Natural killer cell (primary cell): ENCODE measurements around the gene PRSS57. TPM values are rescaled to one million over a fixed set of nuclear protein-coding genes. Genes with fewer than 3 reads are reported as not detected.

Source experiments
- ATAC-seq, 3 donors: fragments of 150-1000 bp in 2 of 3; fragments of 200-7000 bp in 1 of 3; cut with Tn5 transposase; 1 replicate in 1 of 3; 2 replicates in 2 of 3; pipeline ENCODE4 v1.10.0; 2021; ENCODE audit warnings: mild to moderate bottlenecking in 2 of 3, moderate library complexity in 2 of 3
- DNase-seq, 2 donors: peaks; one replicate each; pipeline versions ENCODE4 v3.0.0 to v3.0.0-alpha.2; 2013 to 2021; ENCODE audit warnings: mixed read lengths in 1 of 2
- H3K27ac ChIP-seq: one replicate; pipeline ENCODE4 v1.5.1; 2013; ENCODE audit warnings: mild to moderate bottlenecking, low read length
- H3K27me3 ChIP-seq: one replicate; pipeline ENCODE4 v1.6.1; 2013; ENCODE audit warnings: low read length; ENCODE audit not compliant: control insufficient read depth, insufficient read depth
- H3K36me3 ChIP-seq: one replicate; pipeline ENCODE4 v1.6.1; 2013; ENCODE audit warnings: low read length; ENCODE audit not compliant: control insufficient read depth, insufficient read depth
- H3K4me1 ChIP-seq: one replicate; pipeline ENCODE4 v1.6.1; 2013; ENCODE audit warnings: low read length; ENCODE audit not compliant: control insufficient read depth, insufficient read depth
- H3K4me3 ChIP-seq: one replicate; pipeline ENCODE4 v1.5.1; 2013; ENCODE audit warnings: low read length
- H3K9me3 ChIP-seq: one replicate; pipeline ENCODE4 v1.6.1; 2013; ENCODE audit warnings: low read length; ENCODE audit not compliant: control insufficient read depth, insufficient read depth
- H3K27ac Mint-ChIP-seq, 2 donors: one replicate each; pipeline ENCODE4 v1.8.0; 2022; ENCODE audit warnings: mild to moderate bottlenecking in 2 of 2, mixed read lengths in 2 of 2, moderate library complexity in 1 of 2
- H3K27me3 Mint-ChIP-seq, 2 donors: one replicate each; pipeline ENCODE4 v1.8.0; 2022; ENCODE audit warnings: low read depth in 2 of 2, mixed read lengths in 2 of 2
- H3K36me3 Mint-ChIP-seq: one replicate; pipeline ENCODE4 v1.8.0; 2022; ENCODE audit warnings: mixed read lengths
- H3K4me1 Mint-ChIP-seq, 2 donors: one replicate each; pipeline ENCODE4 v1.8.0; 2022; ENCODE audit warnings: mixed read lengths in 2 of 2
- H3K4me3 Mint-ChIP-seq: one replicate; pipeline ENCODE4 v1.8.0; 2022; ENCODE audit warnings: mild to moderate bottlenecking, moderate library complexity, mixed read lengths
- H3K9me3 Mint-ChIP-seq, 2 donors: one replicate each; pipeline ENCODE4 v1.8.0; 2022; ENCODE audit warnings: mixed read lengths in 2 of 2
- WGBS: methylation state at CpG from one replicate; pipeline ENCODE4 v1.1.7; 2013; ENCODE audit warnings: missing lambda C conversion rate; ENCODE audit not compliant: insufficient coverage; 5-methylcytosine and 5-hydroxymethylcytosine counted together
- intact Hi-C: fragments of 100-400 bp; cut with micrococcal nuclease; formaldehyde crosslinking; loops from one replicate; pipeline ENCODE4 v1.14.2; 2022
- total RNA-seq, 4 donors: library from RNA; stranded (reverse); fragments of 120-200 nt in 1 of 4; gene quantifications; one replicate each; pipeline versions ENCODE4 v1.2.3 to v1.2.4, GENCODE V29; 2013 to 2022
- TF ChIP-seq, protein P1 (sequence below): fragments of 200-600 bp; IDR thresholded peaks from one replicate; pipeline ENCODE4 v1.8.0; 2022; ENCODE audit warnings: antibody characterized with exemption

PRSS57 gene
- total RNA-seq, 3 donors from 2014 or later (not counting 1 experiment from before 2014, with no cell fraction given) = 1.5 to 11.7 (median 4.5) TPM

DNA sequence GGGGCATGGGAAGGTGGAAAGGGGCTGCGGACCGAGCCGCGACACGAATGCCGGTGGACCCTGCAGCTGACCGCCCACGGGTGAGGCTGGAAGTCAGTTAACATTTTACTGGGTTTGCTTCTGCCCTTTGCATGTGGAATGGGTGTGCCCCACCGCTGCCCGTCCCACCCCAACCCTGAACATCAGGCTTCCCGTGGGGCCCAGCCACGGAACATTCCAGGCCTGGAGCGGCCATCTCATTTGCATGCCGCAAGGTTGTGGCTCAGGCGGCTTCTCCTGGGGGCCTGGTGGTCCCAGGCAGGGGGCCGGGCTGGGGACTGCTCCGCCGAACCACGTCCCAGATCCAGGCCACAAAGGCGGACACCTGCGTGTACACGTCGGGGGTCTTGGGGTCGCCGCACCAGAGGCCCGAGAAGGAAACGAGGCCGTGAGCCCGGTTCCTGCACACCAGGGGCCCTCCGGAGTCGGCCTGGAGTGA, 9.8 kb downstream of the PRSS57 start:
- H3K4me1 Mint-ChIP-seq = peaks cover 5 to 18% of the 10 kb centered on the region in 2 donors
- Histone ChIP-seq H3K36me3 (no peaks in the 10 kb centered on the region), H3K4me3 (no peak overlapping the region), H3K4me1 (peaks cover 13% of the 10 kb centered on the region), H3K27ac (no peak overlapping the region), H3K9me3 (no peaks in the 10 kb centered on the region), H3K27me3 (no peaks in the 10 kb centered on the region)
- no peak for DNase-seq
- intact Hi-C loops = no loop called here
- no peaks in the 10 kb centered on the region for H3K9me3 Mint-ChIP-seq
- H3K27me3 Mint-ChIP-seq = no peaks in the 10 kb centered on the region
- 94% methylated on average over 31 of the region's 31 CpGs for WGBS
- H3K4me3 Mint-ChIP-seq = no peak overlapping the region
- no peak for ATAC-seq
- H3K27ac Mint-ChIP-seq = no peak overlapping the region
- TF ChIP-seq, protein P1, sequence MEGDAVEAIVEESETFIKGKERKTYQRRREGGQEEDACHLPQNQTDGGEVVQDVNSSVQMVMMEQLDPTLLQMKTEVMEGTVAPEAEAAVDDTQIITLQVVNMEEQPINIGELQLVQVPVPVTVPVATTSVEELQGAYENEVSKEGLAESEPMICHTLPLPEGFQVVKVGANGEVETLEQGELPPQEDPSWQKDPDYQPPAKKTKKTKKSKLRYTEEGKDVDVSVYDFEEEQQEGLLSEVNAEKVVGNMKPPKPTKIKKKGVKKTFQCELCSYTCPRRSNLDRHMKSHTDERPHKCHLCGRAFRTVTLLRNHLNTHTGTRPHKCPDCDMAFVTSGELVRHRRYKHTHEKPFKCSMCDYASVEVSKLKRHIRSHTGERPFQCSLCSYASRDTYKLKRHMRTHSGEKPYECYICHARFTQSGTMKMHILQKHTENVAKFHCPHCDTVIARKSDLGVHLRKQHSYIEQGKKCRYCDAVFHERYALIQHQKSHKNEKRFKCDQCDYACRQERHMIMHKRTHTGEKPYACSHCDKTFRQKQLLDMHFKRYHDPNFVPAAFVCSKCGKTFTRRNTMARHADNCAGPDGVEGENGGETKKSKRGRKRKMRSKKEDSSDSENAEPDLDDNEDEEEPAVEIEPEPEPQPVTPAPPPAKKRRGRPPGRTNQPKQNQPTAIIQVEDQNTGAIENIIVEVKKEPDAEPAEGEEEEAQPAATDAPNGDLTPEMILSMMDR = no peak
- no peaks in the 10 kb centered on the region for H3K36me3 Mint-ChIP-seq

DNA sequence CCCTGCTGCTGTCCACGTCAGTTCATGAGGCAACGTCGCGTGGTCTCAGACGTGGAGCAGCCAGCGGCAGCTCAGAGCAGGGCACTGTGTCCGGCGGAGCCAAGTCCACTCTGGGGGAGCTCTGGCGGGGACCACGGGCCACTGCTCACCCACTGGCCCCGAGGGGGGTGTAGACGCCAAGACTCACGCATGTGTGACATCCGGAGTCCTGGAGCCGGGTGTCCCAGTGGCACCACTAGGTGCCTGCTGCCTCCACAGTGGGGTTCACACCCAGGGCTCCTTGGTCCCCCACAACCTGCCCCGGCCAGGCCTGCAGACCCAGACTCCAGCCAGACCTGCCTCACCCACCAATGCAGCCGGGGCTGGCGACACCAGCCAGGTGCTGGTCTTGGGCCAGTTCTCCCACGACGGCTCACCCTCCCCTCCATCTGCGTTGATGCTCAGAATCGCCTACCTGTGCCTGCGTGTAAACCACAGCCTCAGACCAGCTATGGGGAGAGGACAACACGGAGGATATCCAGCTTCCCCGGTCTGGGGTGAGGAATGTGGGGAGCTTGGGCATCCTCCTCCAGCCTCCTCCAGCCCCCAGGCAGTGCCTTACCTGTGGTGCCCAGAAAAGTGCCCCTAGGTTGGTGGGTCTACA, 12.5 kb downstream of the PRSS57 start:
- Mint-ChIP-seq H3K4me3 (no peak overlapping the region), H3K4me1 (peaks cover 5 to 13% of the 10 kb centered on the region in 2 donors), H3K36me3 (no peaks in the 10 kb centered on the region), H3K9me3 (no peaks in the 10 kb centered on the region), H3K27me3 (no peaks in the 10 kb centered on the region), H3K27ac (no peak overlapping the region)
- Histone ChIP-seq H3K4me1 (peaks cover 23% of the 10 kb centered on the region), H3K27me3 (peaks cover 2% of the 10 kb centered on the region), H3K4me3 (no peak overlapping the region), H3K27ac (no peak overlapping the region), H3K36me3 (no peaks in the 10 kb centered on the region), H3K9me3 (no peaks in the 10 kb centered on the region)
- no peak for DNase-seq
- ATAC-seq = no peak
- WGBS = 89% methylated on average over 25 of the region's 25 CpGs
- intact Hi-C loops = no loop called here
- TF ChIP-seq, protein P1 = no peak

GRCh38 chr19:681029-682019, 13.9 kb downstream of the PRSS57 start:
- H3K36me3 ChIP-seq = no peaks in the 10 kb centered on the region
- H3K4me3 ChIP-seq = peak overlapping the region; percentile 39
- intact Hi-C loops = no loop called here
- peaks cover 7% of the 10 kb centered on the region for H3K27me3 ChIP-seq
- peaks cover 23% of the 10 kb centered on the region for H3K4me1 ChIP-seq
- H3K4me1 Mint-ChIP-seq = peaks cover 5 to 13% of the 10 kb centered on the region in 2 donors
- H3K9me3 Mint-ChIP-seq = no peaks in the 10 kb centered on the region
- ATAC-seq (peak in 1 of 3 donors; percentile 3), DNase-seq (peak; percentile 46 to 96)
- 22% methylated on average over 52 of the region's 54 CpGs for WGBS
- H3K36me3 Mint-ChIP-seq = no peaks in the 10 kb centered on the region
- peak overlapping the region; percentile 94 for H3K4me3 Mint-ChIP-seq
- no peaks in the 10 kb centered on the region for H3K27me3 Mint-ChIP-seq
- peak overlapping the region; percentile 94 to 96 for H3K27ac Mint-ChIP-seq
- peak overlapping the region; percentile 92 for H3K27ac ChIP-seq
- H3K9me3 ChIP-seq = no peaks in the 10 kb centered on the region
- TF ChIP-seq, protein P1 = no peak
